ENCODE results near the gene CFAP91.
A peak's percentile ranks its signal among the peaks of the same experiment; 100 is the strongest.

CFAP91 gene

GRCh38 chr3:119702530-119703527 lies at the start of gene CFAP91:
CFAP91 (plus strand) TSS chr3:119703022; CDS start chr3:119703099, 77 bp downstream.
- in situ Hi-C loops (cut with HindIII; ENCODE audit: low pct_ligation_motif_present, low pct_unique_long_range_greater_than_20kb, low sequenced_read_pairs): no loop called here

GRCh38 chr3:119653876-119654275 lies 48.9 kb upstream of the CFAP91 start:
- in situ Hi-C loops (cut with HindIII; ENCODE audit: low pct_ligation_motif_present, low pct_unique_long_range_greater_than_20kb, low sequenced_read_pairs): no loop called here
- no peak for DNase-seq

More at GRCh38 chr3:119702530-119703527, at the start of gene CFAP91:
- DNase-seq: peak; percentile 86

- in situ Hi-C loops (cut with HindIII; ENCODE audit: low pct_ligation_motif_present, low pct_unique_long_range_greater_than_20kb, low sequenced_read_pairs): no loop called here
- no peak for DNase-seq
Measured at GRCh38 chr3:119657887-119658702, 44.7 kb upstream of the CFAP91 start.

- no peak for DNase-seq
- in situ Hi-C loops (cut with HindIII; ENCODE audit: low pct_ligation_motif_present, low pct_unique_long_range_greater_than_20kb, low sequenced_read_pairs): no loop called here
Measured at GRCh38 chr3:119658994-119659393, 43.8 kb upstream of the CFAP91 start.

GRCh38 chr3:119659606-119660291 lies 43.1 kb upstream of the CFAP91 start:
- in situ Hi-C loops (cut with HindIII; ENCODE audit: low pct_ligation_motif_present, low pct_unique_long_range_greater_than_20kb, low sequenced_read_pairs): no loop called here
- no peak for DNase-seq

GRCh38 chr3:119660474-119661440 lies 42.1 kb upstream of the CFAP91 start, which contains the start of gene POPDC2:
POPDC2 (minus strand) TSS chr3:119660589; CDS start chr3:119660423, 166 bp downstream.
- in situ Hi-C loops (cut with HindIII; ENCODE audit: low pct_ligation_motif_present, low pct_unique_long_range_greater_than_20kb, low sequenced_read_pairs): no loop called here
- no peak for DNase-seq

- no peak for DNase-seq
- in situ Hi-C loops (cut with HindIII; ENCODE audit: low pct_ligation_motif_present, low pct_unique_long_range_greater_than_20kb, low sequenced_read_pairs): no loop called here
Measured at GRCh38 chr3:119662604-119663373, 40.0 kb upstream of the CFAP91 start.

GRCh38 chr3:119663885-119664284 lies 38.9 kb upstream of the CFAP91 start:
- DNase-seq: no peak
- in situ Hi-C loops (cut with HindIII; ENCODE audit: low pct_ligation_motif_present, low pct_unique_long_range_greater_than_20kb, low sequenced_read_pairs): no loop called here

GRCh38 chr3:119664370-119664769 lies 38.5 kb upstream of the CFAP91 start:
- in situ Hi-C loops (cut with HindIII; ENCODE audit: low pct_ligation_motif_present, low pct_unique_long_range_greater_than_20kb, low sequenced_read_pairs): no loop called here
- DNase-seq: no peak

- in situ Hi-C loops (cut with HindIII; ENCODE audit: low pct_ligation_motif_present, low pct_unique_long_range_greater_than_20kb, low sequenced_read_pairs): no loop called here
- DNase-seq: no peak
Measured at GRCh38 chr3:119664850-119665379, 37.9 kb upstream of the CFAP91 start.

GRCh38 chr3:119665954-119666559 lies 36.8 kb upstream of the CFAP91 start:
- in situ Hi-C loops (cut with HindIII; ENCODE audit: low pct_ligation_motif_present, low pct_unique_long_range_greater_than_20kb, low sequenced_read_pairs): no loop called here
- no peak for DNase-seq

GRCh38 chr3:119669906-119670570 lies 32.8 kb upstream of the CFAP91 start:
- DNase-seq: no peak
- in situ Hi-C loops (cut with HindIII; ENCODE audit: low pct_ligation_motif_present, low pct_unique_long_range_greater_than_20kb, low sequenced_read_pairs): no loop called here

- in situ Hi-C loops (cut with HindIII; ENCODE audit: low pct_ligation_motif_present, low pct_unique_long_range_greater_than_20kb, low sequenced_read_pairs): no loop called here
- DNase-seq: no peak
Measured at GRCh38 chr3:119672776-119673175, 30.0 kb upstream of the CFAP91 start.

- in situ Hi-C loops (cut with HindIII; ENCODE audit: low pct_ligation_motif_present, low pct_unique_long_range_greater_than_20kb, low sequenced_read_pairs): no loop called here
- no peak for DNase-seq
Measured at GRCh38 chr3:119673875-119674274, 28.9 kb upstream of the CFAP91 start.

GRCh38 chr3:119675188-119675874 lies 27.5 kb upstream of the CFAP91 start:
- DNase-seq: no peak
- in situ Hi-C loops (cut with HindIII; ENCODE audit: low pct_ligation_motif_present, low pct_unique_long_range_greater_than_20kb, low sequenced_read_pairs): no loop called here
